CD8-positive, alpha-beta memory T cell (primary cell): ENCODE results near the gene BANF1. TPM values are rescaled to one million over a fixed set of nuclear protein-coding genes. Genes with fewer than 3 reads are reported as not detected.

ENCODE experiments used
- CTCF ChIA-PET: fragments of 350-600 bp; sonication (Branson Sonifier 250); formaldehyde crosslinking; loops from one replicate; lab custom pipeline; 2021; ENCODE audit warnings: antibody characterized with exemption; lab: Charles Lee
- POLR2A ChIA-PET: fragments of 350-600 bp; sonication (Branson Sonifier 250); formaldehyde crosslinking; loops from one replicate; lab custom pipeline; 2021; ENCODE audit warnings: antibody characterized with exemption; lab: Charles Lee
- DNase-seq, 5 donors: peaks; one replicate each; pipeline versions ENCODE4 v3.0.0 to v3.0.0-alpha.2; 2020 to 2022; ENCODE audit warnings: mixed read lengths in 1 of 5
- H3K27ac ChIP-seq: one replicate; pipeline ENCODE4 v1.7.0; 2013; ENCODE audit warnings: low read depth, mild to moderate bottlenecking, low read length, moderate library complexity
- H3K27me3 ChIP-seq: 2 replicates; pipeline ENCODE4 v1.7.0; 2013; ENCODE audit warnings: low read length, mild to moderate bottlenecking; ENCODE audit not compliant: insufficient read depth, poor library complexity, severe bottlenecking
- H3K36me3 ChIP-seq: 2 replicates; pipeline ENCODE4 v1.7.0; 2013; ENCODE audit warnings: mild to moderate bottlenecking, low read length, moderate library complexity; ENCODE audit not compliant: insufficient read depth
- H3K4me1 ChIP-seq: 2 replicates; pipeline ENCODE4 v1.7.0; 2013; ENCODE audit warnings: mild to moderate bottlenecking, low read length, moderate library complexity; ENCODE audit not compliant: insufficient read depth
- H3K4me3 ChIP-seq: 2 replicates; pipeline ENCODE4 v1.7.0; 2013; ENCODE audit warnings: mild to moderate bottlenecking, low read length
- H3K9me3 ChIP-seq: 2 replicates; pipeline ENCODE4 v1.7.0; 2013; ENCODE audit warnings: mild to moderate bottlenecking, low read length
- H3K27ac Mint-ChIP-seq, 8 donors: one replicate each; pipeline ENCODE4 v1.8.0; 2020 to 2021; ENCODE audit warnings: mixed read lengths in 8 of 8, mild to moderate bottlenecking in 6 of 8, inconsistent platforms in 3 of 8, moderate library complexity in 3 of 8
- H3K27me3 Mint-ChIP-seq, 2 donors: one replicate each; pipeline ENCODE4 v1.8.0; 2020 to 2021; ENCODE audit warnings: mixed read lengths in 2 of 2, mild to moderate bottlenecking in 1 of 2, moderate library complexity in 1 of 2
- H3K36me3 Mint-ChIP-seq, 3 donors: one replicate each; pipeline ENCODE4 v1.8.0; 2020 to 2021; ENCODE audit warnings: mixed read lengths in 3 of 3, inconsistent platforms in 1 of 3, mild to moderate bottlenecking in 1 of 3
- H3K4me1 Mint-ChIP-seq, 3 donors: one replicate each; pipeline ENCODE4 v1.8.0; 2020 to 2021; ENCODE audit warnings: mixed read lengths in 3 of 3, inconsistent platforms in 1 of 3, mild to moderate bottlenecking in 1 of 3
- H3K4me3 Mint-ChIP-seq, 7 donors: one replicate each; pipeline ENCODE4 v1.8.0; 2020 to 2021; ENCODE audit warnings: mixed read lengths in 7 of 7, mild to moderate bottlenecking in 6 of 7, moderate library complexity in 4 of 7, inconsistent platforms in 2 of 7
- H3K9me3 Mint-ChIP-seq, 5 donors: one replicate each; pipeline ENCODE4 v1.8.0; 2020 to 2022; ENCODE audit warnings: mixed read lengths in 5 of 5, mild to moderate bottlenecking in 3 of 5, moderate library complexity in 2 of 5, inconsistent platforms in 1 of 5
- polyA plus RNA-seq: library from polyadenylated mRNA; unstranded; fragments of 300-500 nt; fragmentation: Illumina TruSeq; gene quantifications from one replicate; pipeline ENCODE4 v1.2.3, GENCODE V29; 2021
- total RNA-seq, 2 experiments: library from RNA; stranded (reverse); gene quantifications; one replicate each; pipeline ENCODE4 v1.2.3, GENCODE V29; 2021

Gene BANF1
- total and polyA plus RNA-seq, 3 experiments from 2014 or later, result 205 to 268 (median 264) TPM

DNA sequence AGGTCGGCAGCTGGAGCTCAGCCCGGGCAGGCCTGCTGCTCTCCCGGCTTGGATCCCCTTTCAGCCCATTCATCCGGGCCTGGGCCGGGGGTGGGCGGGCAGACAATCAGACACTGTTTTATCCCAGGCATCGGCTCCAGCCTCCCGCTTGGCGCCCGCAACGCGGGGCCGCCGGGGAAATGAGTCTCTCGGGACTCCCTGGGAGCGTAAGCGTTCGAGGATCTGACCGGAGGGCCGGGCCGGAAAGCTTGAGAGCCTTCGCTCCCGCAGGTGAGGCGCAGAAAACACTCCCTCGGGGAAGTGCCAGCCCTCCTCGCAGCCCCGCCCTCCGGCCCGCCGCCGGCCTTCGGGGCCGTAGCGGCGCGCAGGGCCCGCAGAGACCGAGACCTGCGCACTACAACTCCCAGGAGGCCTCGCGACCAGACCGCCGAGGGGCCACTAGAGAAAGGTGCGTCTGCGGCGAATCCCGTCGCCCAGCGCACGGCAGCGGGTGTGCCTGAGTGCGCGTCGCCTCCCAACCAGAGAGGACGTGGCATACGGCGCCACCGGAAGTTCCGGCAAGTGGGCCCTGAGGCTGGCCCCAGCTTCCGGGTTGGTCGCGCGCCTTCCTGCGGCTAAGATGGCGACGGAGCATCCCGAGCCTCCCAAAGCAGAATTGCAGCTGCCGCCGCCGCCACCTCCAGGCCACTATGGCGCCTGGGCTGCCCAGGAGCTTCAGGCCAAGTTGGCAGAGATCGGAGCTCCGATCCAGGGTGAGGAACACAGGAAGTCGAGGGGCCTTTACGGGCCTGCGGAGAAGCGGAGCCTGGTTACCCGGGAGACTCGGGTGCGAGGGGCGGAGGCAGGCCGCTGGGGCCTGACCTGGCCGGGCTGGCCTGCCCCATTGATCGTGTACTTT, 49.7 kb downstream of the BANF1 start, which contains the start of gene SF3B2:
TSS of gene SF3B2 (plus strand) at position 599 of the 898 bp plus-strand sequence. CDS start at position 620, 21 bp downstream.
- ChIA-PET POLR2A (interaction anchor here (0.7 to 1.8 kb wide), 12 partner anchors 15 to 791 kb away, joined by 3 to 11 read pairs (median 4); partner anchors contain the start of genes FIBP, MUS81 and PACS1), CTCF (interaction anchor here (1.1 to 4.8 kb wide), 10 partner anchors 7 to 199 kb away, joined by 3 to 27 read pairs (median 5); partner anchors contain the start of genes CCDC85B and FIBP)
- H3K4me3 Mint-ChIP-seq, result peak within 1 kb of the TSS; percentile 98 to 100 (median 99)

DNA sequence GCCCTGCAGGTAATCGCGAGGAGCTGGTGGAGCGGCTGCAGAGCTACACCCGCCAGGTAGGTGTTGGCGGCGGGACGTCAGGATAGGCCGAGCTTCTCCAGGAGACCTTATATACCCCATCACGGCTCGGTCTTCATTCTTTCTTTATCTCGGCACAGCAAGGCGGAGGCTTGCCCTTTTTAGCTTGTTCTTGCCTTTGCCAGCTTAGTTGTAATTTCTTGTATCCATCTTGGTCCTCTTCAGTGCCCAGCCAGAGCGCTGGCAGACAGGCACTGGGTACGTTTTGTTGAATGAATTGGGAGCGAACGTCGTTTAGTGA, 50.3 kb downstream of the BANF1 start:
- POLR2A ChIA-PET, result interaction anchor here (0.7 to 1.8 kb wide), 11 partner anchors 8 to 791 kb away, joined by 3 to 11 read pairs (median 4); partner anchors contain the start of genes FIBP, MUS81 and PACS1
- Mint-ChIP-seq H3K9me3 (no peaks in the 10 kb centered on the region), H3K27ac (peak overlapping the region; percentile 96 to 99 (median 99)), H3K27me3 (peaks cover 4 to 6% of the 10 kb centered on the region in 2 donors), H3K4me1 (peaks cover 29 to 38% (median 34%) of the 10 kb centered on the region in 3 donors), H3K4me3 (peak overlapping the region; percentile 98 to 100 (median 99)), H3K36me3 (peaks cover 6 to 48% (median 9%) of the 10 kb centered on the region in 3 donors)
- H3K27me3 ChIP-seq, result no peaks in the 10 kb centered on the region
- no peaks in the 10 kb centered on the region for H3K9me3 ChIP-seq
- H3K4me1 ChIP-seq, result peaks cover 23% of the 10 kb centered on the region
- peak overlapping the region; percentile 86 for H3K27ac ChIP-seq
- CTCF ChIA-PET, result interaction anchor here (1.1 to 4.8 kb wide), 9 partner anchors 8 to 164 kb away, joined by 3 to 27 read pairs (median 5); partner anchors contain the start of genes CCDC85B and FIBP
- H3K4me3 ChIP-seq, result peak overlapping the region; percentile 79
- H3K36me3 ChIP-seq, result peaks cover 30% of the 10 kb centered on the region
- DNase-seq, result no peak

More for the DNA sequence above, 49.7 kb downstream of the BANF1 start, which contains the start of gene SF3B2:
- H3K27ac ChIP-seq, result peak within 1 kb of the TSS; percentile 86
- H3K9me3 Mint-ChIP-seq, result no peaks in the 10 kb centered on the region
- H3K36me3 Mint-ChIP-seq, result peaks cover 6 to 42% (median 7%) of the 10 kb centered on the region in 3 donors
- H3K27me3 Mint-ChIP-seq, result peaks cover 4 to 6% of the 10 kb centered on the region in 2 donors
- peaks cover 23% of the 10 kb centered on the region for H3K4me1 ChIP-seq
- H3K27me3 ChIP-seq, result no peaks in the 10 kb centered on the region
- DNase-seq, result peak; percentile 93 to 97 (median 95)
- peak within 1 kb of the TSS; percentile 96 to 99 (median 99) for H3K27ac Mint-ChIP-seq
- peaks cover 27 to 38% (median 34%) of the 10 kb centered on the region in 3 donors for H3K4me1 Mint-ChIP-seq
- peaks cover 25% of the 10 kb centered on the region for H3K36me3 ChIP-seq
- H3K9me3 ChIP-seq, result no peaks in the 10 kb centered on the region
- peak within 1 kb of the TSS; percentile 79 for H3K4me3 ChIP-seq

Other genes with a start within 250 kb of the BANF1 start
- gene AP5B1, start 221.5 kb upstream of the BANF1 start, total RNA-seq, result 10 to 100 TPM; 16.2 to 17.4 TPM
- 18.1 TPM for gene AP5B1, start 221.5 kb upstream of the BANF1 start, polyA plus RNA-seq
- gene OVOL1, start 215.4 kb upstream of the BANF1 start, total RNA-seq, result not detected
- gene OVOL1, start 215.4 kb upstream of the BANF1 start, polyA plus RNA-seq, result not detected
- 1 to 10 TPM; 2.0 to 2.8 TPM for gene SNX32, start 168.5 kb upstream of the BANF1 start, total RNA-seq
- gene SNX32, start 168.5 kb upstream of the BANF1 start, polyA plus RNA-seq, result 0.77 TPM
- 1,000 to 10,000 TPM; 1,172 to 1,226 TPM for gene CFL1, start 144.3 kb upstream of the BANF1 start, total RNA-seq
- gene CFL1, start 144.3 kb upstream of the BANF1 start, polyA plus RNA-seq, result 3,347 TPM
- 10 to 100 TPM; 84.7 to 85.8 TPM for gene MUS81, start 142.1 kb upstream of the BANF1 start, total RNA-seq
- gene MUS81, start 142.1 kb upstream of the BANF1 start, polyA plus RNA-seq, result 35.2 TPM
- 1 to 10 TPM; 3.9 to 4.0 TPM for gene EFEMP2, start 129.7 kb upstream of the BANF1 start, total RNA-seq
- 0.23 TPM for gene EFEMP2, start 129.7 kb upstream of the BANF1 start, polyA plus RNA-seq
- 10 to 100 TPM; 40.9 to 44.3 TPM for gene CTSW, start 122.7 kb upstream of the BANF1 start, total RNA-seq
- gene CTSW, start 122.7 kb upstream of the BANF1 start, polyA plus RNA-seq, result 1,046 TPM
- 100 to 1,000 TPM; 121 to 123 TPM for gene FIBP, start 114.0 kb upstream of the BANF1 start, total RNA-seq
- 78.6 TPM for gene FIBP, start 114.0 kb upstream of the BANF1 start, polyA plus RNA-seq
- 10 to 100 TPM; 81.3 to 86.7 TPM for gene CCDC85B, start 111.8 kb upstream of the BANF1 start, total RNA-seq
- 94.4 TPM for gene CCDC85B, start 111.8 kb upstream of the BANF1 start, polyA plus RNA-seq
- 10 to 100 TPM; 26.4 to 26.9 TPM for gene FOSL1, start 102.1 kb upstream of the BANF1 start, total RNA-seq
- gene FOSL1, start 102.1 kb upstream of the BANF1 start, polyA plus RNA-seq, result 0.51 TPM
- gene C11orf68, start 83.4 kb upstream of the BANF1 start, total RNA-seq, result 10 to 100 TPM; 18.7 to 21.4 TPM
- 70.3 TPM for gene C11orf68, start 83.4 kb upstream of the BANF1 start, polyA plus RNA-seq
- gene DRAP1, start 83.1 kb upstream of the BANF1 start, total RNA-seq, result 100 to 1,000 TPM in 1 of 2 experiments, 10 to 100 TPM in 1; 94.6 to 103 TPM
- 115 TPM for gene DRAP1, start 83.1 kb upstream of the BANF1 start, polyA plus RNA-seq
- not detected for gene TSGA10IP, start 57.0 kb upstream of the BANF1 start, total RNA-seq
- not detected for gene TSGA10IP, start 57.0 kb upstream of the BANF1 start, polyA plus RNA-seq
- gene SART1, start 40.8 kb upstream of the BANF1 start, total RNA-seq, result 10 to 100 TPM; 69.9 to 70.2 TPM
- gene SART1, start 40.8 kb upstream of the BANF1 start, polyA plus RNA-seq, result 50.1 TPM
- gene EIF1AD, start 346 bp upstream of the BANF1 start, total RNA-seq, result 10 to 100 TPM; 81.2 to 81.3 TPM
- gene EIF1AD, start 346 bp upstream of the BANF1 start, polyA plus RNA-seq, result 16.1 TPM
- not detected for gene CST6, start 9.5 kb downstream of the BANF1 start, total RNA-seq
- not detected for gene CST6, start 9.5 kb downstream of the BANF1 start, polyA plus RNA-seq
- gene CATSPER1, start 24.0 kb downstream of the BANF1 start, total RNA-seq, result not detected
- not detected for gene CATSPER1, start 24.0 kb downstream of the BANF1 start, polyA plus RNA-seq
- gene GAL3ST3, start 46.7 kb downstream of the BANF1 start, total RNA-seq, result not detected
- not detected for gene GAL3ST3, start 46.7 kb downstream of the BANF1 start, polyA plus RNA-seq
- 100 to 1,000 TPM; 261 to 274 TPM for gene SF3B2, start 49.9 kb downstream of the BANF1 start, total RNA-seq
- 134 TPM for gene SF3B2, start 49.9 kb downstream of the BANF1 start, polyA plus RNA-seq
- gene PACS1, start 67.8 kb downstream of the BANF1 start, total RNA-seq, result 10 to 100 TPM; 73.3 to 77.4 TPM
- 86.1 TPM for gene PACS1, start 67.8 kb downstream of the BANF1 start, polyA plus RNA-seq